GM18867 (cell line): Measurements from ENCODE around the gene WNT5A.
A peak's percentile ranks its signal among the peaks of the same experiment; 100 is the strongest.

ENCODE experiments used
- ATAC-seq: cut with Tn5 transposase; IDR thresholded peaks from one replicate; pipeline ENCODE4 v1.9.1; 2021; ENCODE audit warnings: mild to moderate bottlenecking, moderate library complexity; ENCODE audit not compliant: unreplicated experiment

WNT5A gene

DNA sequence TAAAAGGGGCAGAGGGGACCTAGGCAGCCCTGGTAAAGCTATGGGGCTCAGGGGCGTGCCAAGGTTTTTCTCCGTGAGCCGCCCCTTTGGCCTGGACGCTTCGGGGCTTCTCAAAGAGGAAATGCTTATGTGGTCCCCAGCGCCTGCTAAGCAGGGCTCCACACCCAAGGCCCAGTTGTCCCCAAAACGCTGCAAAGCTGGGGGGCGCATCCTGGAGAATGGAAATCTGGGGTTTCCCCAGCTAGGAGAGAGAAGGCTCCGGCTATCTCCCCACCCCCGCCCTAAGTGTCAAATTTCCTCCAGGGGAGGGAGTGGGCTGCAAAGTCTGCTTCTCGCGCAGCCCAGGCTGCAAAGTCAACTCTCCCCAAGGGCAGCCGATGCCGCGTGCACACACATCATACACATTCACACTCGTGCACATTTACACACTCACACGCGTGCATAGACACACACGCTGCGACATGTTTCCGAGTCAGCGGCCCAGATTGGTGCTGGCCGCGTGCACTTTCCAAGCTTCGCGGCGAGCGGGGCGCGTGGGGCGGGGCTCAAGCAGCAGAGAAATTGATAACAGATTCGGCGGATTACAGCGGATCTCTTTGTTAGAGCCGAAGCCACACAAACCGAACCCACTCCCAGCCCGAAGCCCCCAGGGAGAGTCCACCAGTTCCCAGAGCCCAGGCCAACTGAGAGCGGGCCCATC lies 4.5 kb downstream of the WNT5A start:
- ATAC-seq = no peak

DNA sequence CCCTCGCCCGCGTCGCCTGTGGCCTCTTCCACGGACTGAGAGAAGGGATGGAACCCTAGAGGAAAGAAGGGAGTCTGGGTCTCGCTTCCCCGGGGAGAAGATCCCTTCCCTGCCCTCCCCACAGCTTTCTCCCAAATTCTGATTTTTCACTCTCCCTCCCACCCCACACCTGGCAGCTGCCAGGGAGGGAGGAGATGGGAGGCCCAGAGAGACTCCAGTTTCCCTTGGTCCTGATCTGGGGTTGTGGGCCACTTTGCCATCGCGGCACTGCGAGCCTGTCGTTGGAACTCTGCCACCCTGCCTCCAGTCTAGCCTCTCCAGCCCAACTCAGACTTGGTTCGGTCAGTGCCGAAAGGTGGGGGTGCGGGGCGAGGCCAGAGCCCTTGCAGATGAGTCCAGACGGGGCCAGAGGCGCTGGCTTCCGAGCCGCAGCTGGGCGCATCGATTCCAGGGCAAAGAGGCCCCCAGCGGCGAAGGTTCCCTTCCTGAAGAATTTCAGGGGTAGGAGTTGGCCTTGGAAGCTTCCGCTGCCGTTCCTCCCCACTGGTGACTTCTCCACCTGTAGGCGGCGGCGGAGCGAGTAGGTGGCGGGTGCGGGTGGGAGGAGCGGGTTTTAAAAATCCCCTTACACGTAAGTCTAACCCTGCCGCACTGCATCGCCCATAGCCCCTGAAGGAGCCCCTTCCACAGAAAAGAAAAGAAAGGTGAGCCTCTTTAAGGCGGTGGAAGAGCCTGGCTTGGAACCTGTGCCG lies 5.2 kb downstream of the WNT5A start:
- ATAC-seq = no peak

DNA sequence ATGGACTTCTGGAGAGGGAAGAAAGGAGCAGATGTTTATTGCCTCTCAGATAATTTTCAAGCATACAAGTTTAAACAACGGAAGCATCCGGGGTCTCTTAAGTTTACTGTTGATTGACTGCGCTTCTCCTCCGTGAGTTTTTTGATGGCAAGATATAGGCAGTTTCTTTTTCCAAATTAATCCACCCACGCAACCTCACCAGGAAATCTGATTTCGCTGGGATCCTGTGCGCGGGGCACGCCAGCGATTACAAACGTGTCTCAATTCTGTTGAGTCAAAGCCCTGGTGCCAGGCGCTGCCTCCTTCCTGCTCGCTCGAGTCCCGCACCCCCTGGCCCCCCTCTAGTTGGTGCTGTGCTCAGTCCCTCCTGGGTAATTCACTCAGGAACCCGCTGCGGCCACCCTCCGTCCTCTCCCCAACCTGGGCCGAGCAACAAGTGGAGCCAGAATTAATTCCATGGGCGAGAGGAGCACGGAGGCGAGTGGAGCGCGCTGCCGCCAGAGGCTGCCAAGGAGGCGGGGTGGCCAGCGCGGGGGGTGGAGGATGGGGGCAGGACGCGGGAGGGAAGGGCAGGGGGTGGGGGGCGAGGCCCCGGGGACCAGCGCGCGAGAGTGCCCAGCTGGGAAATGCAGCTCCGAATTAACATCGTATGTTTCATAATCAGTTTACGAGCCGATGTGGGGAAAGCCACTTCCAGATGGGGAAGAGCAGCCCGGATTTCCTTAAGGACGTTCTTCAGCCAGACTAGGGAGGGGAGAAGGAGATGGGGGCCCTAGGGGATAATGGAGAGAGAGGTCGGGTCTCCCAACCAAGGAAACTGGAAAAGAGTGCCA lies 6.0 kb downstream of the WNT5A start:
- ATAC-seq = no peak

DNA sequence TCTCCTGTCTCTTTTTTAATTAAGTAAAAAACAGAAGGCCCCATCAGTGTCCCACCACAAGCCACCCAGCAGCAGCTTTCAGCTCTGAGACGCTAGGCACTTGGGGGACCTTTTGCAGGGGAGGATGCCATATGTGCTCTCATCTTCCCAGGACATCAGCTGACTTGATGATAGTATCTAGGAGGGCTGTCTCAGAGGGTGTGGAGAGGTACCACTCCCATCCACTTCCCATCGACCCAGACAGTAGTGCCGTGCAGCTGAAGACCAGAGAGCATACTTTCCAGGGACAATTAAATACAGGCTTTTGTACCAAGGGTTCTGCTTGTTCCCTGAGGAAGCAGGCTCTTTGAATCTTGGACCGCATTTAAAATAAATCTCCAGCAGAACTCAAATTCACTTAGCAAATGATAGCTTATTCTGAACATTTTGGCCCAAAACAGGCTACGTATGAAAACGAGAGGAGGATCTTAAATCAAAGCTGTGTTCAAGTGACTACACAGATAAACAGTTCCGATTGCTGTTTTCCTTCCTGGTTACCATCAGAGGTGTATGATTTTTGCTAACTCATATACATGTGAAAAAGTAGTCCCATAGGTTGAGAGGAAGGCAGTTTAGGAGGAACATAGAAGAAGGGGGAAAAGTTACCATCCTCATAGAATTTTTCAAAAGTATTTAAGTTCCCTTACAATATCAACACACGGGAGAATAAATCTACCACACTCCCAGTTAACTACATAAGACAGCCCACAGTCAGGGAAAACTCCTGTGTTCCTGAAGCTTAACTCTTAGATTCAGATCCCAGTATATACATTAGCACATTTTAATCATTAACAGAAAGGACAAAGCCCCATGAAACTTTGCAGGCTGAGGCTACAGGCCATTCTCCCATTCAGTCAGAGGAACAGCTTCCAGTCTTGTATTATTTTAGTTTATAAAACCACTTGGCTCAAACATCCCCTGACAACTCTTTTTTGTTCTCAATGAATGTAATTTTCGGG lies 9.5 kb downstream of the WNT5A start:
- ATAC-seq = no peak

DNA sequence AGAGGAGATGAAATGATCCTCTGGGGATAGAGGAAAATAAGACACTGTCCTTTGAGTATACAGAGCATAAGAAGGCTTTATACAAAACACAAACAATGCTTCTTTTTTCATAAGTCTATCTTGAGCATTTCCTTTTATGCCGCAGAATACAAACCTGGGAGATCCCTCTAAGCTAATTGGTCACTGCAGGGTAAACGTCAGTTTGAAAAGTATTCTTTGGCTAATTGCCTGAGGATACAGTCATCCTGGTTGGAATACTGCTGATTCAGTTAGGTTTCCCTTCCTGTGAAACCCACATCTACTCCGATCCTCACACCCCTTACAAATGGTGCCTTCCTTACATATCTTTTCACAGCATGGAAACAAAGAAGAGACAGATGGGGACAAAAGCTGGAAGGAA lies 10.6 kb downstream of the WNT5A start:
- no peak for ATAC-seq

DNA sequence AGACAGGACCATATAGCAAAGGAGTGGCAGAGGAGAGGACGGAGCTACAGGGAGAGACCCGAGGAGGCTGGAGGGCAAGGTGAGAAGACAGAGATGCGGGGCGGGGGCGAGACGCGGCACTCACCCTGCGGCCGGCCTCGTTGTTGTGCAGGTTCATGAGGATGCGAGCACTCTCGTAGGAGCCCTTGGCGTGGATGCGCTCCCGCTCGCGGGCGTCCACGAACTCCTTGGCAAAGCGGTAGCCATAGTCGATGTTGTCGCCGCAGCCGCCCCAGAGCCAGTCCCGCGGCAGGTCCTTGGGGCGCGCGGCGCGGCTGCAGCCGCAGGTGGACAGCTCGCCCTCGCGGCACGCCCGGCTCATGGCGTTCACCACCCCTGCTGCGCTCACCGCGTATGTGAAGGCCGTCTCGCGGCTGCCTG lies 12.9 kb downstream of the WNT5A start:
- no peak for ATAC-seq

DNA sequence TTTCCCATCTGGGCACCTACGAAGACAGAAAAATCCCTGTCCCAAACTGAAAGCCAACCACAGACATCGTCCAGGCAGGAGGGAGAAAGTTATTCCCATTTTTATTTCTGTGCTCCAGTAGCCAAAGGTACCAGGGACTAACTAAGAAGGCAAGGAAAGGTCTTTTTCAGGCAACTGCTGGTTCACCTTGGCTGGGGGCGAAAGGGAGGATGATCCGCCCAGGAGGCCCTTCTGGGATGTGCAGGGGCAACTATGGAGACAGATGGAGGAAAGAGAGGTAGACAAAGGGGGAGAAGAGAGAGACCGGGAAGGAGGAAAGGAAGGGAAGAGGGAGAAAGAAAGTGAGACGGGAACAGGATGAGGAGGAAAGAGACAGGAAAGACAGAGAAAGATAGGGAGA lies 13.3 kb downstream of the WNT5A start:
- no peak for ATAC-seq

DNA sequence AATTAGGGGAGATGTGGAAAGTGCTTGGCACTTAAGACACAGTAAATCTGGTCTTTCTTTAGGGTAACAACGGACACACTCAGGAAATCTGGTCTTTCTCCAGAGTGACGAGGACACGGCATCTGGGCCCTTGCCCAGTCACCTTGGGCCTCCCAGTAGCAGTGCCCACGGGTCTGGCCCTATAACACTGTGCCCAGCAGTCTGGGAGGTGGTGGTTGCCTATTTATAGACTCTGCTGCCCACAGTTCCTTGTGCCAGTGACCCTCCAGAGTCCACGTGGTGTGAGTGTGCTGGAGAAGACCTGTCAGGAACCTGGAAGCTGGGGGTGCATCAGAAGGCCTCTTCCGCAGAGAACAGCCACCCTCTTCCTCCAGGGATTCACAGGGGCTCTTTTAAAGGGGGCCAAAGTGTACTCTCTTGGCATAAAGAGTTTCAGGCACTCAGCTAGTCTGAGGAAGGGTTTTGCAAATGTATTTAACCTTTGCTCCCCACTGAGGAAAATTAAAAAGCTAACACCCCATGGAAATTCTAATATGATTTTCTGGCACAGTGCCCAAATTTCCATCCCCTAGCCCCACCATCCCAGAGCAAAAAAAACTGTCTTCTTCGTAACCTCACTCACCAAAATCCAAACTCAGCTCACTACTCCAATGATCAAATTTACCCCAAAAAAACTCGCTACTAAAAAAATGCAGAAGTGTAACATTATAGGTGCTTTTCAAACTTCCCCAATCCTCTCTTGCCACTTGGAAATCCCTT lies 15.4 kb downstream of the WNT5A start:
- no peak for ATAC-seq

DNA sequence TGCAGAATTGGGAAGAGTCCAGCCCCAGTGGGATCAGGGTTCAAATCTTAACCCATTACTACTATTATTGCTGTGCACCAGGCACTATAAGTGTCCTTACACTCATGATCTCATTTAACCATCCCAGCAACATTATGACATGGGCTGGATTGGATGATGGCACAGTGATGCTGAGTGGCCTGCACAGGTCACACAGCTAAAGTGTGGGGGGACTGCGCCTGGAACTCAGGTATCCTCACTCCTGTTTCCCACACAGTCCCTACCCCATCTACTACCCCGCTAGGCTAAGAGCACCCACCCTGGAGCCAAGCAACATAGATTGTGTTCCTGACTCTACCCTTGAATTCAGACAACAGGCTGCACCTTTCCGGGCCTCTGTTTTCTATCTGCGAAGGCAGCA lies 16.0 kb downstream of the WNT5A start:
- no peak for ATAC-seq

DNA sequence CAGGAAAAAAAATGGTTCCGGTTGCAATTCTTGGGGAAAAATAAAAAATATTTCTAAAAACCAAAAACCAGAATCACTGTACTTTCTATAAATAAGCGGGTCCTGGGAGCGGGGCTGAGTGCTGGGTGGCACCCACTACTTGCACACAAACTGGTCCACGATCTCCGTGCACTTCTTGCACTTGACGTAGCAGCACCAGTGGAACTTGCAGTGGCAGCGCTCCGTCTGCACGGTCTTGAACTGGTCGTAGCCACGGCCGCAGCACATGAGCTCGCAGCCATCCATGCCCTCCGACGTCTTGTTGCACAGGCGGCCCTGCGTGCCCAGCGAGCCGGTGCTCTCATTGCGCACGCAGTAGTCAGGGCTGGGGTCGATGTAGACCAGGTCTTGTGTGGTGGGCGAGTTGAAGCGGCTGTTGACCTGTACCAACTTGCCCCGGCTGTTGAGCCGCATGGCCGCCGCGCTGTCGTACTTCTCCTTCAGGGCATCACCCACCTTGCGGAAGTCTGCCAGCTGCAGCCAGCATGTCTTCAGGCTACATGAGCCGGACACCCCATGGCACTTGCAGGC lies 17.1 kb downstream of the WNT5A start:
- no peak for ATAC-seq

DNA sequence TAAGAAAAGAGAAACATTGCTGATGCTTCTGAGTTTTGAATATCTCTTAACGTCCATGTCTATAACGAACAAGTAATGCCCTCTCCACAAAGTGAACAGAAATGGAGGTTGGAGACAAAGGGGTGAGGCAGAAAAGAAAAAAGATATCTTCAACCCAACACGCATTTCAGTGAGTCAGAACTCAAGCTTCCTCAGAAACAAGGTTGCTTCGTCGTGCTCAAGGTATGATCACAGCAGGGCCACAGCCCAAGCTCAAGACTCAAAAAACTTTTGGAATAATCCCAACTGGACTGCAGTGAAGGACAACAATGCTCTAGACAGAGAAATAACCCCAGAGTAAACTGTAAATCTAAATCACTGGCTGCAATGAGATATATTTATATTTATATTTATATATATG lies 18.9 kb downstream of the WNT5A start:
- no peak for ATAC-seq

DNA sequence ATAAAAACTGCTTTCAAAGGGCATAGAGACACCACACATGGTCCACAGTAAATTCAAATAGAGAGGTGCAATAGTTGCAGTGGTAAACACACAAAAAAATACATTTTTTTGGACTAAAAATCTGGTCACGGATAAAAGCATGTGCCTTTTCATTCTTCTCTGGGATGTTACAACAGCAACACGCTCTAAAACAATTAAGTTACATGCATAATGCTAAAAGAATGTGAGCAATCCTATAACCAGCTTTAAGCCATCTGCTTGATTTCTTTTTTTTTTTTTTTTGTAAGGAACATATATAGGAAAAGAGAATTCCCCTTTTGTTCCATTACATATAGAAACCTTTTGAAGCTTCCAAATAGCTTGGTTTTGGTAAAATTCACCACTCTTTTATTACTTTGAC lies 20.0 kb downstream of the WNT5A start:
- no peak for ATAC-seq

DNA sequence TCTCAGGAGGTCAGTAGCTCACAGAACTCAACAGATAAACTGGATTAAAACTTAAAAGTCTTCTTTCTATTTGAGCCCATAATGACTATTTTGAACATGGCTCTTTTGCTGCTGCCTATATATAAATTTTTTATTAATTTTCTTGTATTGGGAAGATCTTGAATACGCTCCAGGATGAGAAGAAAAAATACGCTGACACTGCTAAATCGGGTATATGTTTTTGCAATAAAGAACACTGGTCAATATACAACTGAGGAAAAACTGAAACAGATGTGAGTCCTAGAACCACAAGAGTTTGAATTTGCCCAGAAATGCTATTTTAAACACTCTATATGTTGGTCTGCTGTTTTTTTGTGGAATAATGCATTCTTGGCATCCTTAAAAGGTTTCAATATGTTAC lies 20.6 kb downstream of the WNT5A start:
- ATAC-seq = no peak

DNA sequence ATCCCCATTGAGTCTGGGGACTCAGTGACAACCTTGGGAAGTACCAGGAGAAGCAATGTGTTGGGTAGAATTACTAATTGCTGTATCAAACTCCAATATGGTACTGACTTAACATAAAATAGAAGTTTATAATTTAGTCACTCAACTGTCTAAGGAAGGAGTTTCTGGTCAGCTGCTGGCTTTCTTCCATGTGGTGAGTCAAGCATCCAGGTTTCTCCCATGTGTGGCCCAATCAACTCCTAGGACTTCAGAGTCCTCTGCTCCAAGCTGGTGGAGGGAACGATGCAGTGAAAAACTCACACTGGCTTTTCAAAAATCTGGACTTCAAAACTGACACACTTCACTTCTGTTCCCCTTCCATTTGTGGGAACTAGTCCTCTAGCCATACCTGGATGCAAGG lies 25.2 kb downstream of the WNT5A start:
- ATAC-seq = no peak

DNA sequence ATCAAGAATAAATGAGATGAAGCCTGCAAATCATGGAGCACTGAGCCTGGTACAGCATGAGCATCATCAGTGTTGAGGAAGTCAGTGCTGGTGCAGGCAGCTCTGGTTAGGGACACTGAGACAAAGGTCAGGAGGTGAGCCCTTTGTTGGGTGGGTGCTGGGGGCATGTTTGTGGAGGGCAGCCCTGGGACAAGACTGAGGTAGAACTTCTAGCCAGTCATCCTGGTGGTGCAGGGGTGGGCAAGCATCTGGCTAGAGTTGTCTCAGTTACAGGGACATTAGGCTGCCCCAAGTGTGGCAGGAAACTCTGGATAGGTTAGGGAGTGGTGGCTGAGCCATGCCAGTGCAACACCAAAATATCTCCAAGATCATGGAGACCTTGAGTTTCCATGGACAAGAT lies 27.3 kb downstream of the WNT5A start:
- ATAC-seq = no peak

DNA sequence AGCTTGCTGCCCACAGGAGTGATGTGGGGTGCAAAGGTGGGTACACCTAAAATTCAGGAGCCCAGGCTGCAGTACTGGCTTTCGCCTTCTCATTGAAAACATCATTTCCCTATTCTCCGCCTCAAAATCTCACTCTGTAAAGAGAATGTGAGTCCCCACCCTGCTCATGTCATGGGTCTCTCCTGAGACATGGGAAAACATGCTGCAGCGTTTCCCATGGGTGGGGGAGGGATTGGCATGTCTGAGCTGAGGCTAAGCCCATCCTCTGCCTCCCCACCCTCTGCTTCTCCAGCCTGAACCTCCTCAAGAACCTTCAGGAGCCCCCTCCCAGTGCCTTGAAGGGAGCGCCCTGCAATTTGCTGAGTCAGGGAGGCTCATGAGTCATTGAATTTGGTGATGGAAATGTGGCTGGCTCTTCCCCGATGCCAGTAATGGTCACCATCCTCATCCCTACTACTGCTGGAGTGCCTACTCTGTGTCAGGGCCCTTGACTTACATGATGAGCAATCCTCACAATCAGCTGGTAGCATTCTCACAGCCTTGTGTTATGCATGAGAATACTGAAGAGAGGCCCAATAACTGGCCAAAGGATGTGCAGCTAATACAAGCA lies 28.8 kb downstream of the WNT5A start:
- ATAC-seq = no peak

DNA sequence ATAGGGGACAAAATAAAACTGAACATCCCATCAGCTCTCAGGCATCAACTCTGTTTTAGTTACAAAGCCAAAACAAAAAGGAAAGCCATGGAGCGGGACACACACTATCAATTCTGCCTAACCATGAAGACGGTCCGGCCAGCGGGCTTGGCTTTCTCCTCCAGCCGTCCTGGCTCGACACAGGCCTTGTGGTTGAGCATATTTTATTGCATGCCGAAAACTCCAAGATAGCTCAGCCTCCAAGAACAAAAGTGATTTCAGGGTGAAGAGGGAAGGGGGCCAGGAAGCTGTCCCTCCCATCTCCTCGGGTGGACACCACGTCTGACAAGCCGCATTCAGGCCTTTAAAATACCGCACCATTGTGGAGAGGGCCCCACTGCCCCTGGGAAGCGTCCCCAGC lies 31.2 kb downstream of the WNT5A start:
- ATAC-seq = no peak

DNA sequence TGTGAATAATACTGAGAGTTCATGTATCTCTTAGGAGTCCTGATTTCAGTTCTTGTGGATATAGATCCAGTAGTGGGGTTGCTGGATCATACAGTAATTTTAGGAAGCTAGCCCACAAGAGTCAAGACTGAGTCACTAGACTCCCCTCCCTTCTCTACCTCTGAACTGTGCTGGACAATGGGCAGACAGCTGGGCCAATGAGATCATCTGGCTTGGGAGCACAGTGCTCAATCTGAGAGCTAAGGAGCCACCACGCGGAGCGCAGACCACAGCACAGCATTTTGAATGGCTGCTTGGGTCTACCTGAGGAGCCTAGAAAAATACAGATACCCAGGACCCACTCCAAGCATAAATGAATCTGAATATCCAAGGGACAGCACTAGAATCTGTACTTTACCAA lies 32.5 kb downstream of the WNT5A start:
- no peak for ATAC-seq

DNA sequence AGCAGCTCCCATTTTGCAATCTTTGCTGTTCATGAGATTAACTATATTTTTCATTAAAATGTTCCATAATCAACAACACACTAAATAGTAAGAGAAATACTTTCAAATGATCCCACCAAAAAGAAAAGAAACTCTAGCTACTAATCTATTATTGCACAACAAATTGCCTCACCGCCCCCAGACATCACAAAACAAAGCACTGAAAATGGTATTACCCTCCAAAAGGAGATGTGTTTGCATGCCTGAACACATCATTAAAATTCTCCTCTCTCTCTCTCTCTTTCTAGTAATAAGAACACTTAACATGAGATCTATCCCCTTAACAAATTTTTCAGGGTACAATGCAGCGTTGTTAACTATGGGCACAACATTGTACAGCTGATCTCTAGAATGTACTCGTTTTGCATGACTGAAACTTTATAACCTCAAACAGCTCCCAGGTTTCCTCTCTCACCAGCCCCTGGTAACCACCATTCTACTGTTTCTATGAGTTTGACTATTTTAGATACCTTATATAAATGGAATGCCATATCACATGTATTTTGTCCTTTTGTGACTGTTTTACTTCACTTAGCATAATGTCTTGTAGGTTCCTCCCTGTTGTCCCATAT lies 33.1 kb downstream of the WNT5A start:
- peak; percentile 85 for ATAC-seq
